NOMO-1 treated with DMSO at 0.1 percent for 48 hours (cell line): Measurements from ENCODE around the gene NAXE.

ENCODE experiments used
- DNase-seq: peaks from one replicate; lab custom pipeline; 2025; ENCODE audit not compliant: unreplicated experiment; lab: John Stamatoyannopoulos, UW

The NAXE gene

GRCh38 chr1:156591432-156592157, at the start of gene NAXE:
NAXE (plus strand) TSS chr1:156591776; CDS start chr1:156591805, 29 bp downstream.
- peak; percentile 37 for DNase-seq

- DNase-seq: no peak
These were observed 48.5 kb upstream of the NAXE start for GRCh38 chr1:156543066-156543465.

GRCh38 chr1:156544592-156545102, 46.9 kb upstream of the NAXE start:
- DNase-seq: no peak

- DNase-seq: no peak
These were observed 45.3 kb upstream of the NAXE start for GRCh38 chr1:156546267-156546666.

GRCh38 chr1:156547434-156547833, 44.1 kb upstream of the NAXE start:
- no peak for DNase-seq

- no peak for DNase-seq
These were observed 43.6 kb upstream of the NAXE start for GRCh38 chr1:156547982-156548381.

- no peak for DNase-seq
These were observed 42.2 kb upstream of the NAXE start for GRCh38 chr1:156549390-156549789.

- DNase-seq: no peak
These were observed 41.7 kb upstream of the NAXE start for GRCh38 chr1:156549831-156550230.

GRCh38 chr1:156550346-156550745, 41.2 kb upstream of the NAXE start:
- DNase-seq: no peak

- DNase-seq: no peak
These were observed 40.4 kb upstream of the NAXE start for GRCh38 chr1:156551066-156551643.

GRCh38 chr1:156551869-156552268, 39.7 kb upstream of the NAXE start:
- DNase-seq: peak; percentile 34

- DNase-seq: no peak
These were observed 39.1 kb upstream of the NAXE start for GRCh38 chr1:156552518-156552917.

- peak; percentile 85 for DNase-seq
These were observed 38.6 kb upstream of the NAXE start for GRCh38 chr1:156552937-156553336.

GRCh38 chr1:156553860-156554485, 37.6 kb upstream of the NAXE start:
- DNase-seq: no peak

GRCh38 chr1:156554971-156555370, 36.6 kb upstream of the NAXE start:
- DNase-seq: no peak

- DNase-seq: no peak
These were observed 35.9 kb upstream of the NAXE start for GRCh38 chr1:156555715-156556114.

- no peak for DNase-seq
These were observed 35.2 kb upstream of the NAXE start for GRCh38 chr1:156556354-156556753.

GRCh38 chr1:156559086-156559796, 32.3 kb upstream of the NAXE start:
- DNase-seq: no peak

- DNase-seq: no peak
These were observed 31.7 kb upstream of the NAXE start for GRCh38 chr1:156559797-156560385.

GRCh38 chr1:156560585-156561163, 30.9 kb upstream of the NAXE start:
- DNase-seq: no peak

GRCh38 chr1:156565519-156565918, 26.1 kb upstream of the NAXE start:
- DNase-seq: no peak
